Chondrocyte (in vitro differentiated cells): ENCODE measurements around the gene CYP46A1. TPM values are rescaled to one million over a fixed set of nuclear protein-coding genes. Genes with fewer than 3 reads are reported as not detected.

Experiments used
- DNase-seq: peaks from one replicate; pipeline ENCODE4 v3.0.0; 2021; ENCODE audit warnings: mixed read lengths, low spot score
- H3K27ac Mint-ChIP-seq: one replicate; pipeline ENCODE4 v1.8.0; 2021; ENCODE audit warnings: mild to moderate bottlenecking, moderate library complexity, mixed read lengths; ENCODE audit not compliant: unreplicated experiment
- H3K27me3 Mint-ChIP-seq: 2 replicates; pipeline ENCODE4 v1.8.0; 2021; ENCODE audit warnings: low read depth, mixed read lengths
- H3K36me3 Mint-ChIP-seq: 2 replicates; pipeline ENCODE4 v1.8.0; 2021; ENCODE audit warnings: low read depth, mixed read lengths
- H3K4me1 Mint-ChIP-seq: 2 replicates; pipeline ENCODE4 v1.8.0; 2021; ENCODE audit warnings: low read depth, mild to moderate bottlenecking, mixed read lengths
- H3K4me3 Mint-ChIP-seq: one replicate; pipeline ENCODE4 v1.8.0; 2021; ENCODE audit warnings: mild to moderate bottlenecking, moderate library complexity, mixed read lengths; ENCODE audit not compliant: unreplicated experiment
- H3K9me3 Mint-ChIP-seq: 2 replicates; pipeline ENCODE4 v1.8.0; 2021; ENCODE audit warnings: low read depth, mixed read lengths
- total RNA-seq: library from RNA; stranded (reverse); gene quantifications from 3 replicates; pipeline ENCODE4 v1.2.1, GENCODE V29; 2021
- TF ChIP-seq, protein P1 (sequence below): fragments of 200-600 bp; sonication (generic); IDR thresholded peaks from 2 replicates; pipeline ENCODE4 v1.5.0; 2021; ENCODE audit warnings: antibody characterized with exemption, mild to moderate bottlenecking, moderate library complexity

The CYP46A1 gene
- total RNA-seq, 1 donor from 2014 or later: 0.72 TPM

DNA sequence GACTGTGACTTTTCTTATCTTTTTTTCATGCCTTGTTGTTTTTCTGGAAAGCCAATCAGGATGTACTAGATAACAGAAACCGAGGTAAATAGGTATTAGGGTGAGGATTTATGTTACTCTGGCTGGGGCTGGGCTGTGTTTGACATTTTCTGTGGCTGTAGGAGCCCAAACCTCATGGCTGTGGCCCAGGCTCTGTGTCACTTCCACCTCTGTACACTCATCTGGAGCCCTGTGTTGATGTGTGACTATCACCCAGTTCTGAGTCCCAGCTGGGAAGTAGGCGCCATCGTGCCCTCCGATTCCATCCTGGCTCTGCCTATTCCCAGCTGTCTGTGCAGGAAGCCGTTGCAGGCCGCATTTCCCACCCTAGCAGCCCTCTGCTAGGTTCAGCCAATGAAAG is 40.8 kb upstream of the CYP46A1 start:
- no peaks in the 10 kb centered on the region for H3K27me3 Mint-ChIP-seq
- H3K4me1 Mint-ChIP-seq: peaks cover 16% of the 10 kb centered on the region
- DNase-seq: no peak
- H3K36me3 Mint-ChIP-seq: no peaks in the 10 kb centered on the region
- H3K27ac Mint-ChIP-seq: peak overlapping the region; percentile 17
- TF ChIP-seq, protein P1, sequence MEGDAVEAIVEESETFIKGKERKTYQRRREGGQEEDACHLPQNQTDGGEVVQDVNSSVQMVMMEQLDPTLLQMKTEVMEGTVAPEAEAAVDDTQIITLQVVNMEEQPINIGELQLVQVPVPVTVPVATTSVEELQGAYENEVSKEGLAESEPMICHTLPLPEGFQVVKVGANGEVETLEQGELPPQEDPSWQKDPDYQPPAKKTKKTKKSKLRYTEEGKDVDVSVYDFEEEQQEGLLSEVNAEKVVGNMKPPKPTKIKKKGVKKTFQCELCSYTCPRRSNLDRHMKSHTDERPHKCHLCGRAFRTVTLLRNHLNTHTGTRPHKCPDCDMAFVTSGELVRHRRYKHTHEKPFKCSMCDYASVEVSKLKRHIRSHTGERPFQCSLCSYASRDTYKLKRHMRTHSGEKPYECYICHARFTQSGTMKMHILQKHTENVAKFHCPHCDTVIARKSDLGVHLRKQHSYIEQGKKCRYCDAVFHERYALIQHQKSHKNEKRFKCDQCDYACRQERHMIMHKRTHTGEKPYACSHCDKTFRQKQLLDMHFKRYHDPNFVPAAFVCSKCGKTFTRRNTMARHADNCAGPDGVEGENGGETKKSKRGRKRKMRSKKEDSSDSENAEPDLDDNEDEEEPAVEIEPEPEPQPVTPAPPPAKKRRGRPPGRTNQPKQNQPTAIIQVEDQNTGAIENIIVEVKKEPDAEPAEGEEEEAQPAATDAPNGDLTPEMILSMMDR: no peak
- no peaks in the 10 kb centered on the region for H3K9me3 Mint-ChIP-seq
- no peak overlapping the region for H3K4me3 Mint-ChIP-seq

DNA sequence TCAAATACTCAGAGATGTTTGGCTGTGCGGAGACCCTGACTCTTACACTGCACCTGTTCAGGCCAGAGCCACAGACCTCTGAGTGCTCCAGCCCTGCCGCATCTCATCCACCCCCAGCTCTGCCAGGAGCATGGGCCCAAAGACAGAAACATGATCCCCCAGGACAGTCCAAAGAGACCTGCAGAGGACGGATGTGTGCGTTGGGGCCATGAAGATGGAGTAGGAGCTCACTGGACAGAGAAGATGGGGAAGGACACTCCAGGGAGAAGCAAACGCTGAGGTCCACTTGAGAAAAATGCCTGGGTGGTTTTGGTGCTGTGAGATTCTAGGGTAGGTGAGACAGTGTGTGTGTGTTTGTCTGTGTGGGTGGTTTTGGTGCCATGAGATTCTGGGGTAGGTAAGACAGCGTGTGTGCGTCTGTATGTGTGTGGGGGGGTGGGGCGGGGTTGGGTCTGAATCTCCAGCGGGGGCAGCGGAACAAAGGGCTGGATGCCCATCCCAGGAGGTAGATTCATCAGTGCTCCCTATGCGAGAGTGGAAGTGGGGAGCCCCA is 40.0 kb upstream of the CYP46A1 start:
- DNase-seq: no peak
- no peaks in the 10 kb centered on the region for H3K9me3 Mint-ChIP-seq
- H3K36me3 Mint-ChIP-seq: no peaks in the 10 kb centered on the region
- no peak overlapping the region for H3K27ac Mint-ChIP-seq
- TF ChIP-seq, protein P1: no peak
- H3K4me1 Mint-ChIP-seq: peaks cover 16% of the 10 kb centered on the region
- H3K4me3 Mint-ChIP-seq: peak overlapping the region; percentile 13
- no peaks in the 10 kb centered on the region for H3K27me3 Mint-ChIP-seq

- Mint-ChIP-seq H3K27me3 (no peaks in the 10 kb centered on the region), H3K4me1 (peaks cover 16% of the 10 kb centered on the region), H3K4me3 (peak within 1 kb of the TSS; percentile 59), H3K9me3 (no peaks in the 10 kb centered on the region), H3K36me3 (no peaks in the 10 kb centered on the region), H3K27ac (peak within 1 kb of the TSS; percentile 54)
- DNase-seq: no peak
- TF ChIP-seq, protein P1: no peak
Observed at GRCh38 chr14:99644723-99645544, 39.2 kb upstream of the CYP46A1 start, which contains the start of gene HHIPL1. Gene HHIPL1, plus strand, starts transcription at chr14:99645129. Its CDS starts 79 bp downstream, at chr14:99645208.

DNA sequence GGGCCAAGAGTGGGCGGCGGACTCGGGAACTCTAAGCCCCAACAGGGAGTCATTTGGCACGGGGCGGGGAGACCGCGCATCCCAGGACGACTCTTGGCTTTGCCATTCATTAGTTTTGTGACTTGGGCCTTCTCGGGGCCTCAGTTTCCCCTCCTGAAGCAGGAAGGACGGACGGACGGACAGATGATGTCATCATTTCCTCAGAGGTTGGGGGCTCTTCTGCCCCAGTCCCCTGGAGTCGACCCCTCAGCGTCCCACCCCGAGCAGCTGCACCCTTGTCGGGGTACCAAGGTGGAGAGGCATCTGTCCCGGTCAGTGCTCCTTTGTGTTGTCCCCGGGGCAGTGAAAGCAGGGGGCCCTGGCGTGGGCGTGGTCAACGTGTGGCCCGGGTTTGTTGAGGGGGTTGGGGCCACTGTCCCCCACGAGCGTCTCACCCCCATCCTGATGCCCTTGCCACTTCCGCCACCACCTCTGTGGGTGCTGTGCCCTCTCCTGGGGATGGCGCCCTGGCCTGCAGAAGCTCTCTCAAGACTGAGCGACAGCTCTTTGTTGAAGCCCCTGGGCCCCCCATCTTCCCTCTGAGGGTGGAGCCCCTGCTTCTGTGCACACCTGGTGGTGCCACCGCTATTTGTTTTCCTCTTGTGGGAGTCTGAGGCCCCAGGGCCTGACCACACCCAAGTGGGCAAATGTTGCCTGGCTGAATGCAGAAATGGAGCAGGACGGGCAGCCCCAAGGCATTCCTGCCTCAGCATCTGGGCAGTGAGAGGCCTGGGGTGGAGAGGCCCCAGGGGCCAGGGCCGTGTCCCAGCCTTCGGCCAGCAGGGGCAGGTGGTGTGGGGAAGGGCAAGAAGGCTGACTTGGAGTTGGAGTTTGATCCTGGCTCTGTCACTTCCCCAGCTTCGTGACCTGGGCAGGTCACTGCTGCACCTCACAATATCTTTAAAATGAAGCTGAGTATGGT is 38.3 kb upstream of the CYP46A1 start:
- Mint-ChIP-seq H3K4me3 (peak overlapping the region; percentile 59), H3K27ac (no peak overlapping the region), H3K4me1 (peaks cover 16% of the 10 kb centered on the region), H3K27me3 (no peaks in the 10 kb centered on the region), H3K9me3 (no peaks in the 10 kb centered on the region), H3K36me3 (no peaks in the 10 kb centered on the region)
- no peak for DNase-seq
- TF ChIP-seq, protein P1: no peak

DNA sequence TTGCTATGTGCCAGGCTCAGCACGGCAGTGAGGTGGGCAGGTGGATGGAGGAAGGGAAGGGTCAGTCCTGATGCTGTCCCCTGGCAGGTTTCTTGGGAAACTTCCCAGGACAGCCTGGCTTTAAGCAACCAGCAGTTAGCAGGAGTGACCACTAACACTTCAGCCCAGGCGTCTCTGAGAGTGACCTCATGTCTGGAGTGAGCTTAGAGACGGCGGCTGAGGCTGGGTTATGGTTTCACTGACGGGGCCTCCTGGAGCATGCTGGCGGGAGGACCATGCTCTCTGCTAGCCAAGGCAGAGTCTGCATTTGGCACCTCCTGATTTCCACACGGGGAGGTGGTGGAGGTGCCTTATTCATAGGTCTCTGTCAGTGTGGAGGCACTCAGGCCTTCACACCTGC is 36.7 kb upstream of the CYP46A1 start:
- H3K27me3 Mint-ChIP-seq: no peaks in the 10 kb centered on the region
- no peak overlapping the region for H3K4me3 Mint-ChIP-seq
- H3K9me3 Mint-ChIP-seq: no peaks in the 10 kb centered on the region
- no peak for DNase-seq
- TF ChIP-seq, protein P1: no peak
- no peaks in the 10 kb centered on the region for H3K36me3 Mint-ChIP-seq
- H3K27ac Mint-ChIP-seq: no peak overlapping the region
- H3K4me1 Mint-ChIP-seq: peaks cover 16% of the 10 kb centered on the region
